Occipital lobe (tissue), 2 donors: ENCODE data around the gene SCLY. TPM values are rescaled to one million over a fixed set of nuclear protein-coding genes. Genes with fewer than 3 reads are reported as not detected.

Experiments
- DNase-seq: peaks from one replicate; lab custom pipeline; 2025; lab: John Stamatoyannopoulos, UW
- total RNA-seq: library from RNA; depleted of rRNA; stranded (reverse); fragments of >200 nt; gene quantifications from one replicate; pipeline ENCODE4 v1.2.3, GENCODE V29; 2014

Gene SCLY
- total RNA-seq, 1 donor from 2014 or later, result 9.2 TPM

- DNase-seq, result no peak
Observed at GRCh38 chr2:238127165-238128060, 66.6 kb downstream of the SCLY start.

- no peak for DNase-seq
Observed at GRCh38 chr2:238128061-238128440, 67.2 kb downstream of the SCLY start.

- no peak for DNase-seq
Observed at GRCh38 chr2:238128534-238129001, 67.8 kb downstream of the SCLY start.

GRCh38 chr2:238129166-238130010 lies 68.6 kb downstream of the SCLY start:
- no peak for DNase-seq

- DNase-seq, result no peak
Observed at GRCh38 chr2:238130111-238130695, 69.4 kb downstream of the SCLY start.

GRCh38 chr2:238130696-238131628 lies 70.2 kb downstream of the SCLY start:
- no peak for DNase-seq

- no peak for DNase-seq
Observed at GRCh38 chr2:238131761-238132462, 71.1 kb downstream of the SCLY start.

- DNase-seq, result no peak
Observed at GRCh38 chr2:238132463-238133450, 72.0 kb downstream of the SCLY start.

- DNase-seq, result no peak
Observed at GRCh38 chr2:238133499-238134392, 72.9 kb downstream of the SCLY start.

GRCh38 chr2:238134393-238134785 lies 73.6 kb downstream of the SCLY start:
- DNase-seq, result no peak

GRCh38 chr2:238135601-238136150 lies 74.9 kb downstream of the SCLY start:
- no peak for DNase-seq

GRCh38 chr2:238136820-238137537 lies 76.2 kb downstream of the SCLY start:
- DNase-seq, result no peak

- DNase-seq, result no peak
Observed at GRCh38 chr2:238137885-238138284, 77.1 kb downstream of the SCLY start.

GRCh38 chr2:238138331-238139195 lies 77.8 kb downstream of the SCLY start, which contains the start of gene KLHL30:
Gene KLHL30, plus strand, starts transcription at chr2:238138668. Its CDS starts 2,087 bp downstream, at chr2:238140755.
- DNase-seq, result no peak

- DNase-seq, result no peak
Observed at GRCh38 chr2:238139196-238140039, 78.6 kb downstream of the SCLY start.
